ENCODE data around the gene TBX19.
A peak's percentile ranks its signal among the peaks of the same experiment; 100 is the strongest.
"Not testable (repeated sequence)": the region's sequence is repeated elsewhere in the genome, so short reads cannot be mapped to it uniquely, and the experiment has no call there.

TBX19 gene

DNA sequence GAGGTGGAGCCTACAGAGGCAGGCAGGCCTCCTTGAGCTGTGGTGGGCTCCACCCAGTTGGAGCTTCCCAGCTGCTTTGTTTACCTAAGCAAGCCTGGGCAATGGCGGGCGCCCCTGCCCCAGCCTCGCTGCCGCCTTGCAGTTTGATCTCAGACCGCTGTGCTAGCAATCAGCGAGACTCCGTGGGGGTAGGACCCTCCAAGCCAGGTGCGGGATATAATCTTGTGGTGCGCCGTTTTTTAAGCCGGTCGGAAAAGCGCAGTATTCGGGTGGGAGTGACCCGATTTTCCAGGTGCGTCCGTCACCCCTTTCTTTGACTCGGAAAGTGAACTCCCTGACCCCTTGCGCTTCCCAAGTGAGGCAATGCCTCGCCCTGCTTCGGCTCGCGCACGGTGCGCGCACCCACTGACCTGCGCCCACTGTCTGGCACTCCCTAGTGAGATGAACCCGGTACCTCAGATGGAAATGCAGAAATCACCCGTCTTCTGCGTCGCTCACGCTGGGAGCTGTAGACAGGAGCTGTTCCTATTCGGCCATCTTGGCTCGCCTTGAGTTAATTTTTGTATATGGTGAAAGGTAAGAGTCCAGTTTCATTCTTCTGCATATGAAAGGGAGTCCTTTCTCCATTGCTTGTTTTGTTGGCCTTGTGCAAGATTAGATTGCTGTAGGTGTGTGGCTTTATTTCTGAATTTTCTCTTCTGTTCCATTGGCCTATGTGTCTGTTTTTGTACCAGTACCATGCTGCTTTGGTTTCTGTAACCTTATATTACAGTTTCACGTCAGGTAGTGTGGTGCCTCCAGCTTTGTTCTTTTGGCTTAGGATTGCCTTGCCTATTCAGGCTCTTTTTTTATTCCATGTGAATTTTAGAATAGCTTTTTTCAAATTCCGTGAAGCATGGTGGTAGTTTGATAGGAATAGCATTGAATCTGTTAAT, 73.9 kb downstream of the TBX19 start:
- not testable (repeated sequence) for H3K27ac ChIP-seq (ENCODE audit: low read depth, low read length); H3K27me3 ChIP-seq (ENCODE audit: control insufficient read depth, insufficient read depth, low read length); H3K36me3 ChIP-seq (ENCODE audit: control insufficient read depth, insufficient read depth, low read length); H3K4me3 ChIP-seq (ENCODE audit: low read length); H3K9ac ChIP-seq (ENCODE audit: low read length); H3K4me1 ChIP-seq (ENCODE audit: control insufficient read depth, insufficient read depth, low read length)

DNA sequence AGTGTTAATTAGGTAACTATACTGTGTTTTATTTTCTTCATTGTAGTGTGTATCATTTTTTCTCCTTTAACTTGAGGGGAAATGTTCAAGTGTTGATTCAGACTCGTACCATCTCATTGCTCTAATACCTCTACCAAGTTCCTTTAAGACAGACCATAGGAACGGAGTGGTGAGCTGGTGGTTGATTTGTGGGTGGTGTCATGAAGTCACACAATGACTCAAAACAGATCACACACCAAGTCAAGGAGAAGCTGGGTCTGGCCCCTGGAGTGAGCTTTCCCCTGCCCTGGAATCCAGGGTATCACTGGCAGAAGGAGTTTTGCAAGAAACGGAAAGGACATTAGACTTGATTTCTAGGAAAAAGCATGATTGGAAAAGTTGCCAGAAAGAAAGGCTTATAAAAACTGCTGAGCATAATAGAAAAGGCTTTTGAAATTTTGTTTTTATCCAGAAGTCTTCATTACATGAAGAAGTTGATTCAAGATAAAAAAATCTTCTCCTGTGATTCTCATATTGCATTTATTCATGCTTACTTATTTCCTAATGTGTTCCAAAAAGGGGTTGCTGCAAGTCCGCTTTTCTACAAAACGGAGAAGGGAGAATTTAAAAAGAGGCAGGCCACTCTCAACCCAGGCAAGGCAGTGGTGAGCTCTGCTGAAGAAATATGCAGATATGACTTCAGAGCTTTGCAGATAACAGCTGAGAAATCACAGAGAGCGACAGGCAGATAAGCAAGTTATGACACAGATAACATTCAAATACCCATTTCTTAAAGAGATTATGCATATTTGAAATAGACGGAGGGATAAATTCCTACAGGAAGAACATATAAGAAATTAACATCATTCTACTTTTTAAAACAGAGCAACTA, 79.7 kb downstream of the TBX19 start:
- peak overlapping the region; percentile 8 for H3K4me3 ChIP-seq (ENCODE audit: low read length)
- no peak overlapping the region for H3K27ac ChIP-seq (ENCODE audit: low read depth, low read length)
- no peak overlapping the region for H3K9ac ChIP-seq (ENCODE audit: low read length)
- H3K27me3 ChIP-seq (ENCODE audit: control insufficient read depth, insufficient read depth, low read length) = no peaks in the 10 kb centered on the region
- no peaks in the 10 kb centered on the region for H3K36me3 ChIP-seq (ENCODE audit: control insufficient read depth, insufficient read depth, low read length)
- peaks cover 7% of the 10 kb centered on the region for H3K4me1 ChIP-seq (ENCODE audit: control insufficient read depth, insufficient read depth, low read length)

GRCh38 chr1:168361252-168361651, 80.6 kb downstream of the TBX19 start:
- Histone ChIP-seq H3K4me3 (ENCODE audit: low read length) (no peak overlapping the region), H3K9ac (ENCODE audit: low read length) (no peak overlapping the region), H3K36me3 (ENCODE audit: control insufficient read depth, insufficient read depth, low read length) (no peaks in the 10 kb centered on the region), H3K27ac (ENCODE audit: low read depth, low read length) (no peak overlapping the region), H3K27me3 (ENCODE audit: control insufficient read depth, insufficient read depth, low read length) (no peaks in the 10 kb centered on the region), H3K4me1 (ENCODE audit: control insufficient read depth, insufficient read depth, low read length) (peaks cover 7% of the 10 kb centered on the region)

- no peak overlapping the region for H3K27ac ChIP-seq (ENCODE audit: low read depth, low read length)
Observed at GRCh38 chr1:168362991-168363390, 82.3 kb downstream of the TBX19 start.

More at GRCh38 chr1:168362991-168363390, 82.3 kb downstream of the TBX19 start:
- Histone ChIP-seq H3K36me3 (ENCODE audit: control insufficient read depth, insufficient read depth, low read length) (no peaks in the 10 kb centered on the region), H3K4me1 (ENCODE audit: control insufficient read depth, insufficient read depth, low read length) (peaks cover 7% of the 10 kb centered on the region), H3K27me3 (ENCODE audit: control insufficient read depth, insufficient read depth, low read length) (no peaks in the 10 kb centered on the region), H3K9ac (ENCODE audit: low read length) (no peak overlapping the region), H3K4me3 (ENCODE audit: low read length) (no peak overlapping the region)
